Esophagus muscularis mucosa (tissue), 4 donors: ENCODE results near the gene SLC6A3.

Experiments
- CTCF ChIP-seq, 3 experiments: fragments of 200-600 bp in 2 of 3; fragments of 450-650 bp in 1 of 3; sonication (generic) in 2 of 3; IDR thresholded peaks; one replicate each; pipeline ENCODE4 v1.5.1; 2017 to 2019; ENCODE audit warnings: antibody characterized with exemption in 3 of 3, mild to moderate bottlenecking in 2 of 3, moderate library complexity in 1 of 3
- EP300 ChIP-seq: sonication (generic); formaldehyde crosslinking; IDR thresholded peaks from one replicate; pipeline ENCODE4 v1.6.1; 2017; ENCODE audit warnings: antibody characterized with exemption
- POLR2A ChIP-seq: fragments of 450-650 bp; IDR thresholded peaks from one replicate; pipeline ENCODE4 v1.6.1; 2017; ENCODE audit warnings: antibody characterized with exemption, moderate library complexity, mild to moderate bottlenecking, low read depth
- POLR2AphosphoS5 ChIP-seq, 2 donors: sonication (generic); formaldehyde crosslinking; IDR thresholded peaks; one replicate each; pipeline ENCODE4 v1.6.1; 2017; ENCODE audit warnings: antibody characterized with exemption in 2 of 2

GRCh38 chr5:1346627-1347440 is 98.4 kb downstream of the SLC6A3 start:
- TF ChIP-seq CTCF (IDR thresholded peaks at IDR 0.05) (no peak), POLR2A (no peak), EP300 (no peak), POLR2AphosphoS5 (IDR thresholded peaks at IDR 0.05) (no peak)
